ENCODE results near the gene PRUNE2.

DNA sequence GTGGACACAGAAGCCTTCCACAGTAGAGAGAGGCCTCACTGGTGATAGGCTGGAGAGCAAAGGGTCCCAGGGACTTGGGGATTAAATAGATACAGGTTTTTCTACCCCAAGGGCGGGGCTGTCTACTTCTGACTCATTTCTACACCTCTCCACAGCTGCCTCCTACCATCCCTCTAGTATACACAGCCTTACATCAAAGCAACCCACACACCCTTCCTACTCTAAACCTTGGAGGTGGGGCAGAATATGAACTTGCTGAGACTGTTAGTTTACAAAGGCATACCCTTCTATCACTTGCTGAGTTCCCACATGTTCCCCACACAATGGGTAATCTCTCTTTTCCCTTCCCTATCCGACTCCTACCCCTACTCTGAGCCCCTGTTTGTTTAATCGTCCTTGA lies 161.6 kb downstream of the PRUNE2 start:
- TF ChIP-seq, protein P1, sequence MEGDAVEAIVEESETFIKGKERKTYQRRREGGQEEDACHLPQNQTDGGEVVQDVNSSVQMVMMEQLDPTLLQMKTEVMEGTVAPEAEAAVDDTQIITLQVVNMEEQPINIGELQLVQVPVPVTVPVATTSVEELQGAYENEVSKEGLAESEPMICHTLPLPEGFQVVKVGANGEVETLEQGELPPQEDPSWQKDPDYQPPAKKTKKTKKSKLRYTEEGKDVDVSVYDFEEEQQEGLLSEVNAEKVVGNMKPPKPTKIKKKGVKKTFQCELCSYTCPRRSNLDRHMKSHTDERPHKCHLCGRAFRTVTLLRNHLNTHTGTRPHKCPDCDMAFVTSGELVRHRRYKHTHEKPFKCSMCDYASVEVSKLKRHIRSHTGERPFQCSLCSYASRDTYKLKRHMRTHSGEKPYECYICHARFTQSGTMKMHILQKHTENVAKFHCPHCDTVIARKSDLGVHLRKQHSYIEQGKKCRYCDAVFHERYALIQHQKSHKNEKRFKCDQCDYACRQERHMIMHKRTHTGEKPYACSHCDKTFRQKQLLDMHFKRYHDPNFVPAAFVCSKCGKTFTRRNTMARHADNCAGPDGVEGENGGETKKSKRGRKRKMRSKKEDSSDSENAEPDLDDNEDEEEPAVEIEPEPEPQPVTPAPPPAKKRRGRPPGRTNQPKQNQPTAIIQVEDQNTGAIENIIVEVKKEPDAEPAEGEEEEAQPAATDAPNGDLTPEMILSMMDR (IDR thresholded peaks at IDR 0.05; ENCODE audit: borderline replicate concordance, extremely low read depth, low read length, poor library complexity, severe bottlenecking): no peak
- no peak for TF ChIP-seq EZH2 (IDR thresholded peaks at IDR 0.05; ENCODE audit: borderline replicate concordance, low read depth, low read length, severe bottlenecking)
